HL-60 (cell line): ENCODE data around the gene LRRC4C.

ENCODE experiments used
- DNase-seq, 2 experiments: peaks; one replicate each; pipeline ENCODE4 v3.0.0-alpha.2; 2010 to 2020; ENCODE audit warnings: low read depth in 1 of 2, low spot score in 1 of 2
- H3K27ac ChIP-seq: fragments of 250-450 bp; sonication (Bioruptor Pico); replicated peaks from 2 replicates; pipeline ENCODE4 v1.5.1; 2020; ENCODE audit warnings: mild to moderate bottlenecking, moderate library complexity
- H3K27me3 ChIP-seq: fragments of 250-450 bp; sonication (Bioruptor Pico); 2 replicates; pipeline ENCODE4 v1.5.1; 2021; ENCODE audit warnings: mild to moderate bottlenecking, moderate library complexity; ENCODE audit not compliant: insufficient read depth, poor library complexity, severe bottlenecking
- H3K4me3 ChIP-seq: replicated peaks from 2 replicates; pipeline ENCODE4 v1.5.1; 2011; ENCODE audit warnings: mild to moderate bottlenecking, control low read depth, low read length; ENCODE audit not compliant: insufficient read depth
- GABPA ChIP-seq: IDR thresholded peaks from 2 replicates; pipeline ENCODE4 v1.6.1; 2012; ENCODE audit warnings: low read depth
- POLR2AphosphoS5 ChIP-seq: IDR thresholded peaks from 2 replicates; pipeline ENCODE4 v1.6.1; 2012; ENCODE audit warnings: low read depth
- SPI1 ChIP-seq: IDR thresholded peaks from 2 replicates; pipeline ENCODE4 v1.6.1; 2012; ENCODE audit warnings: low read depth, mild to moderate bottlenecking, borderline replicate concordance
- TF ChIP-seq, protein P1 (sequence below): IDR thresholded peaks from one replicate; pipeline ENCODE4 v1.5.1; 2011; ENCODE audit warnings: low read length, control low read depth, inconsistent platforms; ENCODE audit not compliant: insufficient read depth
- TF ChIP-seq, protein P2 (sequence below): IDR thresholded peaks from 2 replicates; pipeline ENCODE4 v1.6.1; 2012; ENCODE audit warnings: low read depth; ENCODE audit not compliant: insufficient replicate concordance

LRRC4C gene

DNA sequence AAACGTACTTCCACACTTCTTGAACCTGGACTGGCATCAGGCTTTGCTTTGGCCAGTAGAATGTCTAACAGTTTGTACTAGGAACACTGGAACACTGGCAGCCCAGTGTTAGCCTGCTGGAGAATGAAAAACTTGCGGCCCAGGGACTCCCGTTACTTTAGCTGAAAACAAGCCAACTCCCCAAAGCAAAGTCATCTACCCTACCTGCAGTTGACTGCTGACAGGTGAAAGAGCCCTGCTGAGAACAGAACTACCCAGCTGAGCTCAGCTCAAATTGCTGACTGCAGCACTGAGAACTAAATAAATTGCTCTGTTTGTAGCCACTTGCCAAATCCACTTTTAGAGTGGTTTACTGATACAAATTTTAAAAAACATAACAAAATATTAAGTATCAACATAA, 342.5 kb downstream of the LRRC4C start:
- DNase-seq: no peak
- no peak overlapping the region for H3K4me3 ChIP-seq
- H3K27me3 ChIP-seq: no peaks in the 10 kb centered on the region
- TF ChIP-seq, protein P1, sequence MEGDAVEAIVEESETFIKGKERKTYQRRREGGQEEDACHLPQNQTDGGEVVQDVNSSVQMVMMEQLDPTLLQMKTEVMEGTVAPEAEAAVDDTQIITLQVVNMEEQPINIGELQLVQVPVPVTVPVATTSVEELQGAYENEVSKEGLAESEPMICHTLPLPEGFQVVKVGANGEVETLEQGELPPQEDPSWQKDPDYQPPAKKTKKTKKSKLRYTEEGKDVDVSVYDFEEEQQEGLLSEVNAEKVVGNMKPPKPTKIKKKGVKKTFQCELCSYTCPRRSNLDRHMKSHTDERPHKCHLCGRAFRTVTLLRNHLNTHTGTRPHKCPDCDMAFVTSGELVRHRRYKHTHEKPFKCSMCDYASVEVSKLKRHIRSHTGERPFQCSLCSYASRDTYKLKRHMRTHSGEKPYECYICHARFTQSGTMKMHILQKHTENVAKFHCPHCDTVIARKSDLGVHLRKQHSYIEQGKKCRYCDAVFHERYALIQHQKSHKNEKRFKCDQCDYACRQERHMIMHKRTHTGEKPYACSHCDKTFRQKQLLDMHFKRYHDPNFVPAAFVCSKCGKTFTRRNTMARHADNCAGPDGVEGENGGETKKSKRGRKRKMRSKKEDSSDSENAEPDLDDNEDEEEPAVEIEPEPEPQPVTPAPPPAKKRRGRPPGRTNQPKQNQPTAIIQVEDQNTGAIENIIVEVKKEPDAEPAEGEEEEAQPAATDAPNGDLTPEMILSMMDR: no peak
- TF ChIP-seq, protein P2, sequence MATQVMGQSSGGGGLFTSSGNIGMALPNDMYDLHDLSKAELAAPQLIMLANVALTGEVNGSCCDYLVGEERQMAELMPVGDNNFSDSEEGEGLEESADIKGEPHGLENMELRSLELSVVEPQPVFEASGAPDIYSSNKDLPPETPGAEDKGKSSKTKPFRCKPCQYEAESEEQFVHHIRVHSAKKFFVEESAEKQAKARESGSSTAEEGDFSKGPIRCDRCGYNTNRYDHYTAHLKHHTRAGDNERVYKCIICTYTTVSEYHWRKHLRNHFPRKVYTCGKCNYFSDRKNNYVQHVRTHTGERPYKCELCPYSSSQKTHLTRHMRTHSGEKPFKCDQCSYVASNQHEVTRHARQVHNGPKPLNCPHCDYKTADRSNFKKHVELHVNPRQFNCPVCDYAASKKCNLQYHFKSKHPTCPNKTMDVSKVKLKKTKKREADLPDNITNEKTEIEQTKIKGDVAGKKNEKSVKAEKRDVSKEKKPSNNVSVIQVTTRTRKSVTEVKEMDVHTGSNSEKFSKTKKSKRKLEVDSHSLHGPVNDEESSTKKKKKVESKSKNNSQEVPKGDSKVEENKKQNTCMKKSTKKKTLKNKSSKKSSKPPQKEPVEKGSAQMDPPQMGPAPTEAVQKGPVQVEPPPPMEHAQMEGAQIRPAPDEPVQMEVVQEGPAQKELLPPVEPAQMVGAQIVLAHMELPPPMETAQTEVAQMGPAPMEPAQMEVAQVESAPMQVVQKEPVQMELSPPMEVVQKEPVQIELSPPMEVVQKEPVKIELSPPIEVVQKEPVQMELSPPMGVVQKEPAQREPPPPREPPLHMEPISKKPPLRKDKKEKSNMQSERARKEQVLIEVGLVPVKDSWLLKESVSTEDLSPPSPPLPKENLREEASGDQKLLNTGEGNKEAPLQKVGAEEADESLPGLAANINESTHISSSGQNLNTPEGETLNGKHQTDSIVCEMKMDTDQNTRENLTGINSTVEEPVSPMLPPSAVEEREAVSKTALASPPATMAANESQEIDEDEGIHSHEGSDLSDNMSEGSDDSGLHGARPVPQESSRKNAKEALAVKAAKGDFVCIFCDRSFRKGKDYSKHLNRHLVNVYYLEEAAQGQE: no peak
- no peak for TF ChIP-seq POLR2AphosphoS5
- no peak for TF ChIP-seq SPI1
- no peak for TF ChIP-seq GABPA
- no peak overlapping the region for H3K27ac ChIP-seq

DNA sequence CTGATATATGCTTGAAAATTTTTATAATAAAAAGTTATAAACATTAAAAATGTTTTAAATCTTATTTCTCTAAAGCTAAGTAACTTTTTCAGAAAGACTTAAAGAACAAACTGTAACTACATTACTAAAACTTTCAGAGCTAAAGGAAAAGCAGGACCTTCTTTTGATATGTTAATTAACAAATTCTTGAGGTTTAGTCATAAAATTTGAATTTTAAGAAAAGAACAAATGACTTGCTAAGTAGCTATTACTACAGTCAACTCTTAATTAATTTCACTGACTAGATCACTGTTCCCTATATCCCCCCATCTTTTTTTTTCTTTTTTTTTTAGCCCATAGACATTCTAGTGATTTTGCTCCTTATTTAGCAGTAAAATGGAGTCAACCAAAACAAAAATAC, 344.4 kb downstream of the LRRC4C start:
- Histone ChIP-seq H3K27me3 (no peaks in the 10 kb centered on the region), H3K27ac (no peak overlapping the region), H3K4me3 (no peak overlapping the region)
- TF ChIP-seq, protein P1: no peak
- TF ChIP-seq GABPA (no peak), SPI1 (no peak), POLR2AphosphoS5 (no peak)
- TF ChIP-seq, protein P2: no peak
- DNase-seq: no peak

DNA sequence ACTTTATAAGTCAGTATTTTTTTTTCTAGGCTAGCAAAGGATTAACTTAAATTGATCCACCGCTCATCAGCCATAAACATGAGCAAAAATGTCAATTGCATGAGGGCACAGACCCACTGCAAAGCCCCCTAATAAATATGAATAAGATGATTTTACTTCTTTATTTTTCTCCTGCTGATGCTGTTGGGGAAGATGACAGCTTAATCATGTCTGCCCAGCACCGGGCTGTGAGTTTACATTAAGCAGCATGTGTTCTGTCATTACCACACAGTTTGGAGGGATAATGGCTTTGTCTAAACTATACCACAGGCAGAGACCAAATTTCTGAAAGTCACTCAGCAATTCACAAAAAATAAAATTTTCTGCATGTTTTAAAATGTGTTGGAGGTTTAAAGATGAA, 346.3 kb downstream of the LRRC4C start:
- TF ChIP-seq, protein P1: no peak
- TF ChIP-seq SPI1: no peak
- TF ChIP-seq, protein P2: no peak
- no peak for TF ChIP-seq GABPA
- no peak for DNase-seq
- Histone ChIP-seq H3K27me3 (no peaks in the 10 kb centered on the region), H3K27ac (no peak overlapping the region), H3K4me3 (no peak overlapping the region)
